ENCODE measurements around the gene CCL7. TPM values are rescaled to one million over a fixed set of nuclear protein-coding genes. Genes with fewer than 3 reads are reported as not detected.
A peak's percentile ranks its signal among the peaks of the same experiment; 100 is the strongest.

Gene CCL7
- total and polyA plus RNA-seq, 2 experiments from 2014 or later = not detected

DNA sequence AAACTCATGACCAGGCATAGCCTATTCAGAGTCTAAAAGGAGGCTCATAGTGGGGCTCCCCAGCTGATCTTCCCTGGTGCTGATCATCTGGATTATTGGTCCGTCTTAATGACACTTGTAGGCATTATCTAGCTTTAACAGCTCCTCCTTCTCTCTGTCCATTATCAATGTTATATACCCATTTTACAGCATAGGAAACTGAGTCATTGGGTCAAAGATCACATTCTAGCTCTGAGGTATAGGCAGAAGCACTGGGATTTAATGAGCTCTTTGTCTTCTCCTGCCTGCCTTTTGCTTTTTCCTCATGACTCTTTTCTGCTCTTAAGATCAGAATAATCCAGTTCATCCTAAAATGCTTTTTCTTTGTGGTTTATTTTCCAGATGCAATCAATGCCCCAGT, 14.2 kb upstream of the CCL7 start:
- TF ChIP-seq, protein P1, sequence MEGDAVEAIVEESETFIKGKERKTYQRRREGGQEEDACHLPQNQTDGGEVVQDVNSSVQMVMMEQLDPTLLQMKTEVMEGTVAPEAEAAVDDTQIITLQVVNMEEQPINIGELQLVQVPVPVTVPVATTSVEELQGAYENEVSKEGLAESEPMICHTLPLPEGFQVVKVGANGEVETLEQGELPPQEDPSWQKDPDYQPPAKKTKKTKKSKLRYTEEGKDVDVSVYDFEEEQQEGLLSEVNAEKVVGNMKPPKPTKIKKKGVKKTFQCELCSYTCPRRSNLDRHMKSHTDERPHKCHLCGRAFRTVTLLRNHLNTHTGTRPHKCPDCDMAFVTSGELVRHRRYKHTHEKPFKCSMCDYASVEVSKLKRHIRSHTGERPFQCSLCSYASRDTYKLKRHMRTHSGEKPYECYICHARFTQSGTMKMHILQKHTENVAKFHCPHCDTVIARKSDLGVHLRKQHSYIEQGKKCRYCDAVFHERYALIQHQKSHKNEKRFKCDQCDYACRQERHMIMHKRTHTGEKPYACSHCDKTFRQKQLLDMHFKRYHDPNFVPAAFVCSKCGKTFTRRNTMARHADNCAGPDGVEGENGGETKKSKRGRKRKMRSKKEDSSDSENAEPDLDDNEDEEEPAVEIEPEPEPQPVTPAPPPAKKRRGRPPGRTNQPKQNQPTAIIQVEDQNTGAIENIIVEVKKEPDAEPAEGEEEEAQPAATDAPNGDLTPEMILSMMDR (IDR thresholded peaks at IDR 0.05; ENCODE audit: low read depth, low read length) = no peak
- Histone ChIP-seq H3K27ac (no peak overlapping the region), H3K4me1 (ENCODE audit: low read depth) (peaks cover 4% of the 10 kb centered on the region), H3K4me3 (no peak overlapping the region), H3K36me3 (no peaks in the 10 kb centered on the region), H3K27me3 (no peaks in the 10 kb centered on the region), H3K9me3 (ENCODE audit: low read depth) (no peaks in the 10 kb centered on the region)
- DNase-seq (ENCODE audit: low read depth in 1 of 2, low spot score in 1 of 2) = no peak

DNA sequence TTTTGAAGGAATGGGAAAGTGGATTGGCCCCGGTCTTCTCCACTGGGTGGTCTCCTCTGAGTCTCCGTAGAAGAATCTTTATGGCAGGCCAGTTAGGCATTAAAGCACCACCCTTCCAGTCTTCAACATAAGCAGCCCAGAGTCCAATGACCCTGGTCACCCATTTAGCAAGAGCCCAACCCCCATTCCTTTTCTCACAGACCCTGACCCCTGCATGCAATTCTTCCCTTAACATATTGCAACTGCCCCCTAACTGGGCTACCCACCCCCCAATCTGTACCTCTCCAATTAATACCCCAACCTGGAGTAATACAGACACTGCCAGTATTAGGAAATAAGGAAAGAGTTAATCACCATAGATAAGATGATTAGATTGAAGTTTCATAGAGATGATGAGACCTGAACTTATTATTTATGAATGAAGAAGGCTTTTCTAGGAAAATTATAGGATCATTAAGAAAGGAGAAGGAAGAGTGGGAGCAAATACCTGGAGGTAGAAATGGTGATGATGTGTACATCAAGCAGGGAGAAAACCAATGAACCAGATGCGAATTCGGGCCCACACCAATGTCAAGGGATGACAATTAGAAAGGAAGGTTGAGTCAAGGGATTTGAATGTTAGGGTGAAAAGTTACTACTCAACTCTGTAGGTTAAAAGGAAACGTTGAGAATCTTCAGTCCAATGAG, 12.6 kb upstream of the CCL7 start:
- peak in 1 of 2 donors; percentile 64 for DNase-seq (ENCODE audit: low read depth in 1 of 2, low spot score in 1 of 2)
- H3K9me3 ChIP-seq (ENCODE audit: low read depth) = no peaks in the 10 kb centered on the region
- H3K4me1 ChIP-seq (ENCODE audit: low read depth) = peaks cover 4% of the 10 kb centered on the region
- no peak overlapping the region for H3K4me3 ChIP-seq
- H3K27ac ChIP-seq = no peak overlapping the region
- no peaks in the 10 kb centered on the region for H3K27me3 ChIP-seq
- no peaks in the 10 kb centered on the region for H3K36me3 ChIP-seq
- TF ChIP-seq, protein P1 (IDR thresholded peaks at IDR 0.05; ENCODE audit: low read depth, low read length) = no peak

DNA sequence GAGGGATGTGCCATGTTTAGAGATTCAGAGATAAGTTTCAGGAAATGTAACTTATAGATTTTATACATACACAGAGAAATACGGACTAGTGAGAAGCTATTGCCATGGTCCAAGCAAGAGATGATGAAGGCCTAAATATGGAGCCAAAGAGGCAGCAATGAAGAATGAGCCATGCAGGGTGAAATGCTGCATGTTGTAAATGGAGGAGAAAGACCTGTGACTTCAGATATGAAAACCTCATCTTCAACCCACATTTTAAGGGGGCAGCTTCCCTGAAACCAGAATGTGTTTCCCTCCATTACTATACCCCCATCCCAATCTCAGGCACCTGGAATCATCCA, 12.1 kb upstream of the CCL7 start:
- no peaks in the 10 kb centered on the region for H3K36me3 ChIP-seq
- no peaks in the 10 kb centered on the region for H3K27me3 ChIP-seq
- H3K9me3 ChIP-seq (ENCODE audit: low read depth) = no peaks in the 10 kb centered on the region
- H3K4me3 ChIP-seq = no peak overlapping the region
- TF ChIP-seq, protein P1 (IDR thresholded peaks at IDR 0.05; ENCODE audit: low read depth, low read length) = no peak
- DNase-seq (ENCODE audit: low read depth in 1 of 2, low spot score in 1 of 2) = no peak
- H3K4me1 ChIP-seq (ENCODE audit: low read depth) = peaks cover 4% of the 10 kb centered on the region
- no peak overlapping the region for H3K27ac ChIP-seq

DNA sequence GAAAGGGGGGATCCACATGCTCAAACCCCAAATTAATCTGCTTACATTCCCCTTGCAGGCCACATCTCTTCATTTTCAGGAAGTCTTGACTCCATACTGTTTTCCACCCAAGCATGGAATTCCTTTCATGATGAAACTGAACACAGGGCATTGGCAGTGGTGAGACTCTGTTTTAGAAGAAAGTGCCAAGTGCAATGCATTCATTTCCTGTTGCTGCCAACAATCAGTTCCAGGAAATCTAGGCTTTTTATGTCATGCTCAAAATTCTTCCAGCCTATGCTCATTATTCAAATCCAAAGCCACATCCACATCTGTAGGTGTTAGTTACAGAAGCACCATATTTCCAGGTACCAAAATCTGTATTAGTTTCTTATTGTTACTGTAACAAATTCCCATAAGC, 10.9 kb upstream of the CCL7 start:
- Histone ChIP-seq H3K9me3 (ENCODE audit: low read depth) (no peaks in the 10 kb centered on the region), H3K4me1 (ENCODE audit: low read depth) (peaks cover 4% of the 10 kb centered on the region), H3K36me3 (no peaks in the 10 kb centered on the region), H3K4me3 (no peak overlapping the region), H3K27me3 (no peaks in the 10 kb centered on the region), H3K27ac (no peak overlapping the region)
- DNase-seq (ENCODE audit: low read depth in 1 of 2, low spot score in 1 of 2) = peak in 1 of 2 donors; percentile 83
- TF ChIP-seq, protein P1 (IDR thresholded peaks at IDR 0.05; ENCODE audit: low read depth, low read length) = no peak

DNA sequence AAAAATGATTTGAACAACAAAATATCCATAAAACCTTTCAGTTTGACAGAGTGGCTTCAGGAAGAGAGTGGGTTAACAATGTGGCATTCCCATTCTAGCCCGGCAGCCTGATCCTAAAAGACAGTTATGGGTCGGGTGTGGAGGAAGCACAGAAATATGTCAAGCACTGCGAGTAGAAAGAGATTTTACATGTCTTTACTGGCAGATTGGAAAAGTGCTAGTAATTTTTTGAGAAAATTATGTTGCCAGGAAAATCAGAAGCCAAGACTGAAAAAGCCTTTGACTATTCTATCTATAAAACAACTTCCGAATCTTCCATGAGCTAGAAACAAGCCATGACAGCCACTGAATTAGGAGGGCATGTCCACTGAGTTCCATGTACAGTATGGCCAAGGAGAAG, 9.2 kb upstream of the CCL7 start:
- Histone ChIP-seq H3K4me1 (ENCODE audit: low read depth) (no peaks in the 10 kb centered on the region), H3K9me3 (ENCODE audit: low read depth) (no peaks in the 10 kb centered on the region), H3K27me3 (no peaks in the 10 kb centered on the region), H3K27ac (no peak overlapping the region), H3K36me3 (no peaks in the 10 kb centered on the region), H3K4me3 (no peak overlapping the region)
- TF ChIP-seq, protein P1 (IDR thresholded peaks at IDR 0.05; ENCODE audit: low read depth, low read length) = no peak
- no peak for DNase-seq (ENCODE audit: low read depth in 1 of 2, low spot score in 1 of 2)
